ENCODE measurements around the gene KAT2A.

KAT2A gene

GRCh38 chr17:42096360-42097111 lies 24.6 kb downstream of the KAT2A start:
- in situ Hi-C loops (cut with HindIII; ENCODE audit: low sequenced_read_pairs) = no loop called here

GRCh38 chr17:42094375-42095069 lies 26.6 kb downstream of the KAT2A start:
- in situ Hi-C loops (cut with HindIII; ENCODE audit: low sequenced_read_pairs) = no loop called here

DNA sequence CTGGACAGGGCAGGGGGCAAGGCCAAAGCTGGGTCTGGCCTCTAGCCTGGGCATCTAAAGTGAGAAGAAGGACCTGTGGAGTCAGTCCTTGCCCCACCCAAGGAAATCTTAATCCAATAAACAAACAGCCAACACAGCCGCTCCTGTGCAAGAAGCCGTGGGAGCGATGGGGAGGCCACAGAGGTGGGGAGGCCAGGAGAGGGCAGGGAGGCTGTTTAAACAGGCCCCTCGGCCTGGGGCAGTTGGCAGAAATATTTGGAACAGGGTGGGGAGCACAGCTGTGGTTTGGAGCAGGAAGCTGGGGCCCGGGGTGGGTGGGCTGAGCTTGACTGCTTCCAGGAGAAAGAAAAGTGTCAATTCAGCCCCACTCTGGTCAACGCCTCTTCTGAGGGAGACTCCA lies 28.2 kb downstream of the KAT2A start:
- in situ Hi-C loops (cut with HindIII; ENCODE audit: low sequenced_read_pairs) = no loop called here

DNA sequence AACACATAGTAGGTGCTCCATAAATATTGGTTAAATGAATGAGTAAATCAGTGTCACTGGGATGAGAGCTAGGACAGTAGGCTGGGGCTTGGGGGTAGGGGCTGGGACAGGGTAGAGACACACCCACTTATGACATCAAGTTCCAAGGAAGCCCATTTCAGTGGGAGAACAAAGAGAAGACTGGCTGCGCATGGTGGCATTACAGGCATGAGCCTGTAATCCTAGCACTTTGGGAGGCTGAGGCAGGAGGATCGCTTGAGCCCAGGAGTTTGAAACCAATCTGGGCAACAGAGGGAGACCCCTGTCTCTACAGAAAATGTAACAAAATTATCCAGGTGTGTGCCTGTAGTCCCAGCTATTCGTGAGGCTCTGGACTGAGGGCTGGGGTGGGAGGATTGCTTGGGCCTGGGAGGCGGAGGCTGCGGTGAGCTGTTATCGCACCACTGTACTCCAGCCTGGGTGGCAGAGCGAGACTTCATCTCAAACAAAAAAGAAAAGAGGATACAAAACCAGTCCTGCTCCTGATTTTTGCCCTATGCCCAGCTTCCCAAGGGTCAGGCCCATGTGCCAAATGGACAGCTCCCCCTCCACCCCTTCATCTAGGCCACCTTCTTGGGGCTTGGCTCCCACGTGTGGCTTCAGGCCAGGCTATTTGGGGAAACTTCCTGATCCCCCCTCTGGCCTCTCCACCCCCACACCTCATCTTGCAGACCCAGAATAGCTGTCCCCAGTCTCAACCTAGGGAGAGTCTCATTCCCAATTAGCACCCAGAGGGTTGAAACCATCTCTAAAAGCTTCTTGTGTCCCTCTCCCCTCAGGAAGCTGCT lies 30.0 kb downstream of the KAT2A start:
- in situ Hi-C loops (cut with HindIII; ENCODE audit: low sequenced_read_pairs) = no loop called here

GRCh38 chr17:42088736-42089135 lies 32.4 kb downstream of the KAT2A start:
- in situ Hi-C loops (cut with HindIII; ENCODE audit: low sequenced_read_pairs) = no loop called here

DNA sequence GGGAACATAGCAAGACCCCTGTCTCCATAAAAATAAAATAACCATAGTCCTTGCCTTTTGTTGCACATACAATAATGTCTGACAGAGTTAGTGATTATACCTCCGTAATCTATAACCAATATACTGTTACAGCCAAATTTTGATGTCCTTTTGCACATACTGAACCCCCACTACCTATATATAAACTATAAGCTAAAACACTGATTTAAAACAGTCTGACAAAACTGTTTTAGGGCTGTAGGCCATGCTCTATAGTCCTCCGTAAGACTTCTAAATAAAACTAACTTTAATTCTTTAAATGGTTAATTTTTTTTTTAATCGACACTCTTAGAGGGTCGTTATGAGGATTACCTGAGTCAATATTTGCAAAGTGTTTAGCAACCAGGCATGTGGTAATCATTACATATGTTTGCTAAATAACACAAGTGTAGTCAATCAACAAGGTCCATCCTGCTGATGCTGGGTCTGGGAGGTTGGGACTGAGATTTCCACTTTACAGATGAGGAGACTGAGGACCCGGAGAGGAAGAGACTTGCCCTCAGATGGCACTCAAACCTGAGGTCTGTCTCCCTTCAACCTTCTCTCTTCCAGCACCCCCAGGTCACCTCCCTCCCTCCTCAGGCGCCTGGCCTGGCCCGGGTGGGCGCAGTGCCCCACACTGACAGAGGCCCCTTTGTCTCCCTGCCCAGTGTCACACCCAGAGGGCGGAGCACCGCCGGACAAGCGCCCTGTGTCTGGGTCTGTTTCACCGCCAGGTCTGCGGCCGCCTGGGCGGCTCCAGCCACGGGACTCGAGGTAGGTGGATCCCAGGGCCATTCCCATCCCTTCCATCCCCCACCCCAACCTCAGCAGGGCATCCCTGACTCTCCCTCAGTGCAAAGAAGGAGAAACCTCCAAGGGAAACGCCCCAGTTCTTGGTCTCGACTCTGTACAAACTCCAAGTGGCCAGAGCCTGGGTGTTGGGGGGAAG lies 33.1 kb downstream of the KAT2A start:
- in situ Hi-C loops (cut with HindIII; ENCODE audit: low sequenced_read_pairs) = no loop called here

- in situ Hi-C loops (cut with HindIII; ENCODE audit: low sequenced_read_pairs) = no loop called here
Observed at GRCh38 chr17:42087042-42087701, 34.0 kb downstream of the KAT2A start.

DNA sequence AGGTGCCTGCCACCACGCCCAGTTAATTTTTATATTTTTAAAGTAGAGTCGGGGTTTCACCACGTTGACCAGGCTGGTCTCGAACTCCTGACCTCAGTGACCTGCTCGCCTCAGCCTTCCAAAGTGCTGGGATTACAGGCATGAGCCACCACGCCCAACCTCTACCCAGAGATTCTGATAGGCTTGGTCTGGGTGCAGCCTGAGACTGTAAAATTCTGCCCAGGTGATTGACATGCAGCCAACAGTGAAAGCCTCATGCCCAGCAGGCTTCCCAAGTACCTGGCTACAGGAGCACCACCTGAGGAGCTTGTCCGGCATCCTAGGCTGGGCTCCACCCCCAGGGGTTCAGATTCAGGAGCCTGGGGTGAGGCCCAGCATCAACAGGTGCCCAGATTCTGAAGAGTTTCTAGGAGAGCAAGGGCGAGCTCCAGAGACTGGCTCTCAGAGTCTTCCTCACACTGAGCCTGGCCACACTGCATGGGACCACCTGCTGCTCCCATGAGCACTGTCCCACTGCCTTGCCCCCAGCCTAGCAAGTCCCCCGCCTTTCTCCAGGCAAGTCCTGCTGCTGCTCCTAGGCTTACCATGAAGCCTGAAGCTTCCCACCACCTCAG lies 39.5 kb downstream of the KAT2A start:
- in situ Hi-C loops (cut with HindIII; ENCODE audit: low sequenced_read_pairs) = loop anchor here (5.0 kb wide), 1 partner anchor 94 kb away; no protein-coding TSS in a partner anchor

DNA sequence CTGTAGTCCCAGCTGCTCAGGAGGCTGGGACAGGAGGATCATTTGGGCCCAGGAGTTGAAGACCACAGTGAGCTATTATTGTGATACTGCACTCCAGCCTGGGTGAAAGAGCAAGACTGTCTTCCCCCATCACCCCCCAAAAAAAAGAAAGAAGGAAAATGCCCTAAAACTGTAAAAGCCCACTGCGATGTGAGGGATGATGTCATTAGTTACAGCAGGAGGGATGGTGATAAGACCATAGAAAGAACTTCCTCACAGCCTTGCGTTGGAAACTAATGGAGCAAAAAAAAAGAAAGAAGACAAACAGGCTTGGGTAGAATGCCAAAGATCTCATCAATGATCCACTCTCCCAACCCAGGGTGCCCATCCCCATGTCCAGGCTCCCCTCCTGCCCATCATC lies 41.6 kb downstream of the KAT2A start:
- in situ Hi-C loops (cut with HindIII; ENCODE audit: low sequenced_read_pairs) = no loop called here

DNA sequence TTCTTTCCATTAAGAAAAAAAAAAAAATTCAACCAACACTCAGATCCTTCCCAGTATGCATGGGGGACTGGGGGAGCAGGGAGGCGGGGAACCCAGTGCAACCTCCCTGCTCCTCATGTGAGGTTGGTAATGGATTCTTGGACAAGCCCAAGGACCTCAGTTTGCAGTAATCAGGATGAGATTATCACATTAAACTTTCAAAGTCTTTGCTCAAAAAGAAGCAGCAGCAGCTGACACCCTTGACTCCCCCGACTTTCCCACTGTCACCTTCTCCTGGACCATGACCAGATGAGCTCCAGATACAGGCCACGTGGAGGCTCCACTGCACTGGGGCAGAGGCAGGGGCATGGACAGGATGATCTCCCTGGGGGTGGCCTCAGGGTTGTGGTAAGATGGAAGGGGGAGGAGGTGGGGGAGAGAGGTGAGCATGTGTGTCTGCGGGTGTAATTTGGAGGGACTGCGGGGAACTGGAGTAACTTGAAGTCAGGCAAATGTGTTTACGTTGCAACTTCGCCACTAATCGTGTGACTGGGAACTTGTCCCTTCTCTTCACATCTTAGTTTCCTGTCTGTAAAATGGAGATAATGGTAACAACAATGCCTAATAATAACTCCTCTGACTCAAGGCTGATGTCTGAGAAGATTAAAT lies 42.6 kb downstream of the KAT2A start:
- in situ Hi-C loops (cut with HindIII; ENCODE audit: low sequenced_read_pairs) = no loop called here

- in situ Hi-C loops (cut with HindIII; ENCODE audit: low sequenced_read_pairs) = no loop called here
Observed at GRCh38 chr17:42077755-42078154, 43.4 kb downstream of the KAT2A start.

DNA sequence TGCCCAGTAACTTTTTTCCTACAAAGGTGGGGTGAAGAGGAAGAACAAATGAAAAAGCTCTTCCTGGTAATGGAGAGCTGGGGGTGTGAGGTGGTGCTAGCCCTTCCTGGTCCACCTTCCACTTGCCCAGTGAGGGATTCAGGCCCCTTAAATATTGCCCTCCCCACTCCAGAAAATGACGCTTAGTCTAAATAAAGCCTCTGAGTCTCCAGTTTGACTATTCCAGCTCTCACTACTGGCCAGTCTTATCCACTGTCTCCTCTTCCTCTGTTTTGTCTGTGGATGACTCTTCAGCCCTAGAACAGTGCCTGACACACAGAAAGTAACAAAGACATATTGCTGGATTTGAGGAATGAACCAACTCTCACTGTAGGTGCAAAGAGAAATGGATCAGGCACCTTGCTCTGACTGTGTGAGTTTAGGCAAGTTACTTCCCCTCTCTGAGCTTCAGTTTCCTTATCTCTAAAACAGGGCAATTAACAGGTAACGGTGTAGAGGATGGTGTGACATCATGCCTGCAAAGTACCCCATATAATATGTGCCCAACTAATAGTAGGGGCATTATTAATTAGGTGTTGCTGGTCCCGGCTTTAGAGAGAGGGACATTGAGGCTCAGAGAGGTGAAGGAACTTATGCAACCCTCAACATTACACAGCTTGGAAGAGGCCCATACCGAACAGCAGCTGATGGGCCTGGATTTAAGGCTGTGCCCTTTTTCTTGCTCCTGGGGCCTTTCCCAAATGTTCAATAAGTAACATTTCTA lies 44.2 kb downstream of the KAT2A start:
- in situ Hi-C loops (cut with HindIII; ENCODE audit: low sequenced_read_pairs) = no loop called here

DNA sequence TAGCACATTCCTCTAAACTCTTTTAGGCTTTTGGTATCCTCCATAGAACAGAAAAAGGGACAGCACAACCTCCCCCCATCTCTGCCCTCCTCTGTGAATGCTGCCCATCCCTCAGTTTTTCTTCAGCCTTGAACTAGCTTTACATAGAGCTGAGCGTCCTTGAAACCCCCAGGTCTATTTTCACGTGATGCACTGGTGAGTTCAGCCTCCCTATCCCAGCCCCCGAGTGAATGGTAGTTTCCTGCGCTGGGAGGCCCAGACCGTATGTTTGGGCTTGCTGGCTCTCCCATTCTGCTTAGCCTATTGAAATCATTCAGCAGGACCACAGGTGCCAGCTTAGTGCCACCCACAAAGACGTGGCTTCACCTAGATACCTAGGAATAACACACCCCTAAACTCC lies 45.4 kb downstream of the KAT2A start:
- in situ Hi-C loops (cut with HindIII; ENCODE audit: low sequenced_read_pairs) = no loop called here

- in situ Hi-C loops (cut with HindIII; ENCODE audit: low sequenced_read_pairs) = no loop called here
Observed at GRCh38 chr17:42072323-42073187, 48.6 kb downstream of the KAT2A start.

- in situ Hi-C loops (cut with HindIII; ENCODE audit: low sequenced_read_pairs) = no loop called here
Observed at GRCh38 chr17:42071810-42072209, 49.4 kb downstream of the KAT2A start.

GRCh38 chr17:42068979-42069378 lies 52.2 kb downstream of the KAT2A start:
- in situ Hi-C loops (cut with HindIII; ENCODE audit: low sequenced_read_pairs) = no loop called here

DNA sequence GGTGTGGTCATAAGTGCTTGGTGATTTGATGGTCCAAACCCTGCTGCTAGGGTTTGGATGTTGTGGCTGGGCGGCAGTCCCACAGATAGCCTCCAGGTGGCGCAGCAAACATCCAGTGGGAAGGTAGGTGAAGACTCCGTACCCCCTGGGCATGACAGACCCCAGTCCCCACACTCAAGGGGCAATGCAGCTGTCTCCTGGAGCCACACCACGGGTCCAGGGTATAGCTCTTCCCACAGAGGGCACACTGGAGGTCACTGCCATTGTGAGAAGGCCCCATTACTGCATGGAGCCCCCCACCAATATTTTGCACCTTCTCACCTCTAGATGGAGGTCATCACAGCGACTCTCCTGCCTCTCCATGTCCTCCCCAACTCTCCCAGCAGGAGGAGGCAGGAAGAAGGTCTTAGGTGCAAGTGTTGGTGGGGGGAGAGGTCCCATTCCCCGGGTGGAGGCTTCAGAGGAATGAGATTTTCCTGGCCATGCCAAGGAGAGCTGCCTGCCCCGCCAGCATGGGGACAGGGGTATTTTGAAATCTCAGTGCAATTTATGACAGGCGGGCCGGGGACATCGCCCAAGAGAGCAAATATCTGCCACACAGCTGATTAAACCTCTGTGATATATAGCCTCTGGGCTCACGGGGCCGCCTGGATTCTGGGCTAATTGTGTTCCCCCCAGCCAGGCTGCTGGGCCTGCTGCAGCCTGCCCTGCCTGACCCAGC lies 53.6 kb downstream of the KAT2A start:
- in situ Hi-C loops (cut with HindIII; ENCODE audit: low sequenced_read_pairs) = no loop called here
